Measurements from ENCODE around the gene NOP53.

- TF ChIP-seq POU2F2 (IDR thresholded peaks at IDR 0.05; ENCODE audit: low read depth, low read length) (no peak), TAF1 (IDR thresholded peaks at IDR 0.05; ENCODE audit: low read depth, low read length) (no peak), POLR2A (IDR thresholded peaks at IDR 0.05; ENCODE audit: low read depth, low read length) (no peak), POLR2AphosphoS5 (IDR thresholded peaks at IDR 0.05; ENCODE audit: low read depth, low read length) (no peak), PAX5 (IDR thresholded peaks at IDR 0.05; ENCODE audit: insufficient read depth, low read length, severe bottlenecking) (no peak)
Observed at GRCh38 chr19:47742634-47743033, 2.7 kb upstream of the NOP53 start.

All from GM12891 (cell line).